ENCODE results near the gene RAET1G.
A peak's percentile ranks its signal among the peaks of the same experiment; 100 is the strongest.
"Not testable (repeated sequence)": the region's sequence is repeated elsewhere in the genome, so short reads cannot be mapped to it uniquely, and the experiment has no call there.

Gene RAET1G

DNA sequence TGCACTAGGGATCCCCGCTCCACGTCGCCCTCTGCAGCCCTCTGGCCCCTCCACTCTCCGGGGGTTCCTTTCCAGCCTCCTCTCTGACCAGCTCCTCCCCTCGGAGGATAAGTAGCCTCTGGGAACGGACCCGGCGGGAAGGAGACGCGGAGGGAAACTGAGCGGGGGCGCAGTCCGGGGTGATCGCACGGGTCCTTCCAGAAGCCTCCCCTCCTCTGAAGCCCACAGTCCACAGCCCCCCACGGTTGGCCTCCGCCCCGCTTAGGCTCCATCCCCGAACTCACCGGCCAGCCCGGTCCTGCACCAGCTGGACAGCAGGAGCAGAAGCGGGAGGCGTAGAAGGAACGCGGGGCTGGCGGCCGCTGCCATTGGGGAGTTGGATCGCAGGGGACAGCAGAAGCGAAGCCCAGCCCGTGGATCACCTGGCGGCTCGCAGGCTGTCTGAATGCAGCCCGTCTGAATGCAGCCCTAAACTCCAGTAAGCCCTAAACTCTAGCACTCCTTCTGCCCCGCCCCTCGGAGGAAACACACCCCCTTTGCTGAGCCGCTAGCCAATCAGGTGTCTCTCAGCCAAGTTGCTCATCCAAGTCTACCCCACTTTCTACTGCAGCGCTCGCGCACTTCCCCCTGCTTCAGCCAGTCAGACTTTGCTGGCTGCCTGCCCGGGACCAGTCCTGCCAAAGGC lies at the start of gene RAET1G:
Gene RAET1G, minus strand, starts transcription at position 480 of the 685 bp plus-strand sequence. Its CDS starts 111 bp downstream, at position 369.
- peak; percentile 65 for DNase-seq

GRCh38 chr6:149969635-149970034 lies 46.7 kb upstream of the RAET1G start:
- no peak for DNase-seq

- DNase-seq = not testable (repeated sequence)
These were observed 46.0 kb upstream of the RAET1G start for GRCh38 chr6:149968909-149969308.

DNA sequence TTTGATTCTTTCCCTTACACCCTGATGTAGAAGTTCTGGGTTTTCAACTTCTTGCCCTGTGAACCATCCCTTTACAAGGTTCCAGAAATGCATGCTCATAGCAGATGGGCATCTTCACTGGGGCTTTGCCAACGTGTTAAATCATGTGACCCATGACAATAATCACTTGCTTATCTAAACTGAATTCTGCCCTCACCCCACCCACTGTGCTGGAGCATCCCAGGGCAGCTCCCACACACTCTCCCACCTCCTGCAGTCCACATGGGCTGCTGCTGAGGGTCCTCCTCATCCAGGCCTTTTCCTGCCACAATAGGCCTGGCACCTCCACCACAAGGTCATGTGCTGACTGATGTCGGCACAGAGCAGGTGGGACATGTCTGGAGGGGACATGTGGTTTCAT lies 45.1 kb upstream of the RAET1G start:
- DNase-seq = not testable (repeated sequence)

DNA sequence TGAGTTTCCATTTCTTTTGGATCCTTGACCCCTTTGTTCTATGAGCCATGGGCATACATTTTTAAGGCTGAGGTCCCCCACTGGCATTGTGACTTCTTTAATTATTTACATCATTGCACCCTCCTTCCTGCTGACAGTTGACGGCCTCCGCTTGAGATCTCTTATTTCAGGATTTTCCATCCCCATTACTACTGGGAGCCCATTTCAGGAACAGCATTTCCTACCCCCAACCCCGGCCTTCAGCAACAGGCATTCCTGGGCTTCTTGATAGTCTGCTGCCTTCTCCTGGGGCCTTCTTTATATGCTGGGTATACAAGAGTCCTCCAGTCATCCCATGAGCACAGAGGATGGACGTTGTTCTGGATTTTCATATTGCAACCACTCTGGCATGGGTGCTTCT lies 44.7 kb upstream of the RAET1G start:
- no peak for DNase-seq

DNA sequence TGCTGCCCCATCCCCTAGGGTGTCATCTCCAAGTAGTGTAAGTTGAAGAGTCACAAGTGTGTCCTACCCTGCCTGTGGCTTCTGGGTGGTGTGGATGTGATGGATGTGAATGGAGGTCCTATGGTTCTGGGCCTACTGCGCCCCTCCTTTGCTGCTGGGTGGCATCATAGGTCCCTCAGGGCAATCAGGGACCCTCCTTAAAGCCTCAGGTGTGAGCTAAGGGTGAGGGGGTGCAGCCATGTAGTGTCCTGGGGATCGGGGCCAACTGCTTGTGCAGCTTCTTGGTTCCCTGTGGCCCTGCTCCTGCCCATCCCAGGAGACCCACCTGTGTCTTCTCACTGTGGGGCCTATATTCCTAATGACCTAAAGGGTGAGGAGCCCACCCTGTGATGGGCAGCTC lies 43.4 kb upstream of the RAET1G start:
- not testable (repeated sequence) for DNase-seq

DNA sequence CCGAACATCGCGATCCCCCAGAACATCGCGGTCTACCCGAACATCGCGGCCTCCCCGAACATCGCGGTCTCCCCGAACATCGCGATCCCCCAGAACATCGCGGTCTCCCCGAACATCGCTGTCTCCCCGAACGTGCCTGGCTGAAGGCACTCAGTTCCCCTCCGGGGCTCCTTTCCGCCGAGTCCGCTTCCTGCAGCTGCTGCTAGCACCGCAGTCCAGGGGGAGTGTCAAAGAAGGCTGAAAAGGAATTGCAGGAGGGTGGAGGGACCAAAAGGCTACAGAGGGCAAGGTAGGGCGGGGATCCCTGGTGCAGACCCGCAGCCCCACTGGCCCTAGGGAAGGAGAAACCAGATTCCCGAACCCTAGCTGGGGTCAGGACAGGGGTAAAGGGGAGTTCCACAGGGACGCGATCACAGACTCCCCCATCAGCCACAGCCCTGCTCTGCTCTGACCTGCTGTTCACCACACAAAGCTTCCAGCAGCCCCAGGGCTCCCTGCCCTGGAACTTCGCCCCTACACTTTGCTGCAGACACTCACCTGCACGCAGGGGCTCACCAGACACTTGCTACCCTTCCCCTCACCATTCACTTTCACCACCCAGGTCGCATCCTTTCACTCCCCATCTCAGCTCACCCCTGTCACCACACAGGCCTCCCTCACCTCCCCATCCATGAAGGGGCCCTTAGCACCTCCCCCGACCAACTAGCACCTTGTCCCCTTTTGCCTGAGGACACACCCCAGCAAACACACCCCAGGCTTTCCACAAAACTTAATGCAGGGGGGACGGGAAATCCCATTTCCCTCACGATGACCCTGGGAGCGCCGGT lies 42.5 kb upstream of the RAET1G start:
- DNase-seq = no peak

DNA sequence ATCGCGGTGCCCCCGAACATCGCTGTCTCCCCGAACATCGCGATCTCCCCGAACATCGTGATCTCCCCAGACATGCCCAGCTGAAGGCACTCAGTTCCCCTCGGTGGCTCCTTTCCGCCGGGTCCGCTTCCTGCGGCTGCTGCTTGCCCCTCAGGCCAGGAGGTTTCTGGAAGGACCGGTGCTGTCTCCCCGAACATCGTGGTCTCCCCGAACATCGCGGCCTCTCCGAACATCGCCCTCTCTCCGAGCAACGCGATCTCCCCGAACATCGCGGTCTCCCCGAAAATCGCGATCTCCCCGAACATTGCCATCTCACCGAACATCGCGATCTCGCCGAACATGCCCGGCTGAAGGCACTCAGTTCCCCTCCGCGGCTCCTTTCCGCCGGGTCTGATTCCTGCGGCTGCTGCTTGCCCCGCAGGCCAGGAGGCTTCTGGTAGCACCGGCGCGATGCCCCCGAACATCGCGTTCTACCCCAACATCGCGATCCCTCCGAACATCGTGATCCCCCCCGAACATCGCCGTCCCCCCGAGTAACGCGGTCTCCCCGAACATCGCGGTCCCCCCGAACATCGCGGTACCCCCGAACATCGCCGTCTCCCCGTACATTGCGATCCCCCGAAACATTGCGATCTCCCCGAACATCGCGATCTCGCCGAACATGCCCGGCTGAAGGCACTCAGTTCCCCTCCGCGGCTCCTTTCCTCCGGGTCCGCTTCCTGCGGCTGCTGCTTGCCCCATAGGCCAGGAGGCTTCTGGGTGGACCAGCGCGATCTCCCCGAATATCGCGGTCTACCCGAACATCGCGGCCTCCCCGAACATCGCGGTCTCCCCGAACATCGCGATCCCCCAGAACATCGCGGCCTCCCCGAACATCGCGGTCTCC lies 41.6 kb upstream of the RAET1G start:
- DNase-seq = no peak

DNA sequence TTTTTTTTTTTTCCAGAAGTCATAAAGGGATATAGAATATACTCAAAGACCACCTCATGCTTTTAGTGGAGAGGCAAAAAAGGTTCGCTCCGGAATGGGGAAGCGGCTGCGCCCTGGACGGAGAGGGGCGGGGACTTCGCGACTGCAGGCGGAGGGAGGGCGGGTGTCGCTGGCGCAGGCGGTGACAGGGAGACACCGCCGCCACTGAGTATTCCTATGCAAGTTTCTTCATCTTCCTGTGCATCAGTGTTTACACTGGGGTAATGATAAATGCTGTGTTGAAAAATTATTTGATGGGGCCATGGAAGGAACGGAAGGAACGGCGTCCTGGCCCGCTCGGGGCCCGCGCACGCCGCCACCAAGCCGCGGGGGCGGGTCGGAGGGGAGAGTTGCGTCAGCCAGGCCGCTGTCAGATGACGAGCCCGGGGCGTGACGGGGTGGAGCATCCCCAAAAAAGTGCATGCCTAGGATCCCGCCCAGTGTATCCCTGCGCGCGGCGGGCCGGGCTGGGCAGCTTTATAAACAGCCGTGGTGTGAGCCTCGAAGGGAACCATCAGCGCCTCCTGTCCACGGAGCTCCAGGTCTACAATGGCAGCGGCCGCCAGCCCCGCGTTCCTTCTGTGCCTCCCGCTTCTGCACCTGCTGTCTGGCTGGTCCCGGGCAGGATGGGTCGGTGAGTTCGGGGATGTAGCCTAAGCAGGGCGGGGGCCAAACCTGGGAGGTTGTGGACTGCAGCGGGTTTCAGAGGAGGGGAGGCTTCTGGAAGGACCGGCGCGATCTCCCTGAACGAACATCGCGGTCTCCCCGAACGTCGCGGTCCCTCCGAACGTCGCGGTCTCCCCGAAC lies 40.8 kb upstream of the RAET1G start, which contains the start of gene ULBP1:
Gene ULBP1, plus strand, starts transcription at position 482 of the 846 bp plus-strand sequence. Its CDS starts 107 bp downstream, at position 589.
- DNase-seq = no peak

DNA sequence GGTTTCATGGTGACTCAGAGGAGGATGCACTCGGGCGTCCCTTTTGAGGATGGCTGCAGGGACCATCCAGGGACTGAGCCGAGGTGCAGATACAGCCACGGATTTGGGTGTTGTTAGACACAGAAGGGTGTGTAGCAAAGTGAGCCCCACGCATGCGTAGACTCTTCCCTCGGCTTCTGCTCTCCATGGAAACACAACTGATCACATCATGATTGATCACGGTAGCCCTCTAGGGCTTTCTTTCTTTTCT lies 40.2 kb upstream of the RAET1G start:
- DNase-seq = no peak

DNA sequence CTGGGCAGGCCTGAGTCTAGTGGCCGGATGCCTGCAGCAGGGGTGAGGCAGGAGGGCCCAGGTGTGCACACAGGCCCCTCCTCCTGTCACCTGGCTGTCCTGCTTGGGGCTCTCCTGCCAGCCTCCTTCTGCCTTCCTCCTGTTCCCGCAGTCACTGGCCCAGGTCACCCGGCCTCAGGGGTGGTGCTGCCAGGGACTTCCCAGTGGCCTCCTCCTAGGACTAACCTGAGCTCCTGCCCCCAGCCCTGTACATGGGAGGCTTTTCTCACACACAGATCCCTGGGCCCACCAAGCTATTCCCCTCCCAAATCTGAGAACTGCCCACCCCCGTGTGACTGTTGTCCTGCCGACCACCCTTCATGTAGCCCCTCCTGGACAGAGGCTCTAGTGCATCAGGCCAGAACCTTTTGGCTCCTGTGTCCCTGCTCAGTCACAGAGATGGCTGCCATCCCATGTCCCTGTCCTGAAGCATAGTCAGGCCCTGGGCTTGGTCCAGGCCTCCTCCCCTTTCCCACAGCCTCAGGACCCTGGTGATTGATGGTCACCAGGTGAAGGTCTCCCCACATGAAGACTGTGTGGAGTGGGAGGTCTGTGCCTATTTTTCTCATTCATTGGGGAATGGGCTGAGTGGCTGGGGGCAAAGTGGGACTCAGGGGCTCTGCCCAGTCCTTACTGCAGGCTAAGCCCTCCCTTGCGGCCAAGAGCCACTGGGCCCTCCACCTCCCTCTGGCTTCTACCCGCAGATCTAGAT lies 39.7 kb upstream of the RAET1G start:
- DNase-seq = no peak

DNA sequence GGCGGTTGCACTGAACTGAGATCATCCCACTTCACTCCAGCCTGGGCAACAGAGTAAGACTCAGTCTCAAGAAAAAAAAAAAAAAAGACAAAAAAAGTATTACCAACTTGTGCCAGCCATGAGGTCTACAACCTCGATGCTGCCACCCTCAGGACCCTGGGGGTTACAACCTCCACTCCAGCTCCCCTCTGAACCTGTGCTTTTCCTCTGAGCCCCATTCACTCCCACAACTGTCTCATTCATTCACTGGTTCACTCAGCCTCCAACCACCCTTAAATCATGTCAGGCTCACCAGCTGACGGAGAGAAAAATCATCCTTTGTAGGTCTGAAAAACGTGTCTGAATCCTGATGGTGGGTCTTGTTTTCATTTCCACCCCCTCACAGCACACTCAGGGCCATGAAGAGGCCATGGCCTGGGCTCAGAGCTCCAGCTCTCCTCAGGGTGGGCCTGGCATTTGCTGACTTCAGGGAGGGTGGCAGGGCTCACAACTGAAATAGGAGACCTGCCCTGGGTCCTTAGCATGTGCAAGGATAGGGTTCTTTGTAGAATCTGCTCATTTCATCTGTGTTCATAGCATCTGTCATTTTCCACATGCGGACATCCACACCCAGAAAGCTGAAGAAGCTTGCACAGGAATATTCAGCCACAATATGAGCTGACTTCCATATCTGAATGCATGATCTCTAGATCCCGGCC lies 39.0 kb upstream of the RAET1G start:
- DNase-seq = no peak

- no peak for DNase-seq
These were observed 37.6 kb upstream of the RAET1G start for GRCh38 chr6:149960488-149960887.

DNA sequence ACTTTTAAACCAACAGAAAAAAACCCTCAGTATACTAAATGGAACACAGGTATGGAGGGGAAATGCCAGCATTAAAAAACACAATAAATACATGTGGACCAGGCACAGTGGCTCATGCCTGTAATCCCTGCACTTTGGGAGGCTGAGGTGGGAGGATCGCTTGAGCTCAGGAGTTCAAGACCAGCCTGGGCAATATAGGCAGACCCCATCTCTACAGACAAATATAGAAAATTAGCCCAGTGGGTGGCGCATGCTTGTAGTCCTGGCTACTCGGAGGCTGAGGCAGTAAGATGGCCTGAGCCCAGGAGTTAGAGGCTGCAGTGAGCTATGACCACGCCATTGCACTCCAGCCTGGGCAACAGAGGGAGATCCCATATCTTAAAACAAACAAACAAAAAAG lies 36.9 kb upstream of the RAET1G start:
- DNase-seq = not testable (repeated sequence)

GRCh38 chr6:149958124-149958523 lies 35.2 kb upstream of the RAET1G start:
- DNase-seq = not testable (repeated sequence)

DNA sequence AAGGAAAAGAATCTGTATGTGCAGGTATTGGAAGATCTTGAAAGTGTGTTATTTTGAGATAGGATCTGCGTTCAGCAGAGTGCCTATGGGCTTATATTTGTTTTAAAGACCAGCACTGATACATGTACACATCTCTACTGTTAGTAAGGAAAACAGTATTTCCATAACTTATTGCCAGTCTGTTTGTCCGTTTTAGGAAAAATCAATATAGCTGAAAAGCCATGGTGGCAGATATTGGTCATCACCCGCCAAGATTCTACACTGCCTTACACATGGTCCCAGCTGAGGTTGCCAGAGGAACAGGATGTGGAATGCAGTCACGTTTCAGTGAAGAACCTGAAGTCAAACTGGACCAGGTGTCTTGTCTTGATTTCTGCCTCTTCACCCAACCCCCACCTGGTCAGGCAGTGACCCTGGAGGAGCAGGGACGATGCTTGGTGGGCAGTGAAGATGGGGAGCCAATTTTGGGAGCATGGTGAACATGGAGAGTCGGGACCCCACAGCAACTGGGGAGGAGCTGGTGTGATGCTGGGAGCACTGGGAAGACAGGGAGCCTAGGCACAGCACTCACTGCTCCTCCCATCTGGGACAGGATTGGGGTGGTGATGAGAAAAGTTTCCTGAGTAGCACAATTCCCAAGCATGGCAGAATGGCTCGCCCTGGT lies 32.9 kb upstream of the RAET1G start:
- DNase-seq = not testable (repeated sequence)

DNA sequence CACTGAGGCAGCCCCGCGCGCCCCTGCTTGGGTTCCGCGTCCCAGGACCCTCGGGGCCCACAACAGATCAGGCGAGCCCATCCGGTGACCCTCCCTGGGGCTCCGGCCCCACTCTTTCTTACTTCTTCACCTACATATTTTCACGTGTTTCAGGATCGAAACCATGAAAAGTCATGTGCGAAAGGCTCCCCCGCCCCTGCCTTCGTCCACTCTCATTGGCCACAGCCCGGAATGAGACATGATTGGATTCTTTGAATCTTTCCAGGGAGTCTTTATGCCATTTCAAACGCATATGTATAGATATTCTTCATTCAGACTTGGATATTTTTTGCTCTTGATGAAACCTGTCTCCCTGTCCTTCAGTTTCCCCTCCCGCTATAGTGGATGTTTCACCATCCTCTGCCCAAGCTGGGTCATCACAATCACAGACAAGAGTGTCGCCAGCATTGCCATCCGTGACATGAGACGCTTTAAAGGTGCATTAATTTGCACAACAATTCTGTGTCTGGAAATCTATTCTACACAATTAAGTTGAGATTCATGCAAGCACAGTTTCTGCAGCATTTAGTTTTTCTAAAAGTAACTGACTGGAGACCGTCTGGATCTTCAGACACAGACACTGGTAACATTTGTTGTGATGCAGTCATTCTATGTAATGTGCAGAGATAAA lies 32.2 kb upstream of the RAET1G start:
- DNase-seq = not testable (repeated sequence)

DNA sequence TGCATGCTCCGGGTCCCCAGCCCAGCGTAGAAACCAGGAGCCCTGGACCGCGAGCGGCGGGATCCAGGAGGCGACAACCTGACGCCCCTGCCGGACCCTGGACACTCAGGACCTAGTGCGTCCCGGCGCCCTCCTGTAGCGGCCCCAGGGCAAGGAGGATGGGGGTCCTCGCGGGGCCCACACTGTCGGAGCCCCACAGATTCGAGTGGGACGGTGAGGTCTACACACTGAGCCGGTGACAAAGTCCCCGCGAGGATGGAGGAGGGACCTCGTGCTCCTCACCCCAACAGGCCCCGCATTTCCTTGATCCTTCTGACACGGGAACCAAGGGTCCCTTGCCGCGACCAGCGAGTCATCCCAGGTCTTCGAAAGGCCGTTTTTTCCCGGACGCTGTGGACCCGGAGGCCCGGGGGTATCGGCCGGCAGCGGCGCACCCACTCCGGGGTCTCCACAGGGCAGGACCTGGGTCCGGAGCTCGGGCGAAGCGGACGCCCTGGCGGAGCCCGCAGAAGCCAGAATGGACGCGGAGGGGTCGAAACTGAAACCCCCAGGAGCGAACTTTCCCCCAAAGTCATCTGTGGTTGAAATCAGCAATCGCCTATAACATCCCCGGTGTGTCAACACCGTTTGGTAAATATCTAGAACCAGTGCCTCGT lies 31.5 kb upstream of the RAET1G start:
- DNase-seq = not testable (repeated sequence)

DNA sequence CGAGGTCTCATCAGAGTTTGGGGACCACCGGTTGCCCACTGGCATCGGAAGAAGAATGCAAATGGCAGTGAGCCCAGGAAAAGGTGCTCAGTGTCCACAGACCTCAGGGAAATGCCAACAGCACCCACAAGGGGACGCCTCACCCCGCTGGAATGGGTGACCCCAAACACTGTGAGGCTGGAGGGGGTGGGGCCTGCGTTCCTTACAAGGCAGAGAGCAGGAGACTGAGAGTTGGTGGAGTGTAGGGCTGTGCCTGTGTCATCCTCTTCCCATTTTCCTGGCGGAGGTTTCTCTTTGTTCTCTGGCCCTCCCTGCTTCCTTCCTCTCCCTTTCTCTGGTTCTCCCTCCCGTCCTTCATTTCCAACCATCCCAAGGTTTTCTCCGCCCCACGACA lies 31.0 kb upstream of the RAET1G start:
- not testable (repeated sequence) for DNase-seq

Measured in GOT3 (cell line).